Fibroblast of lung (primary cell): ENCODE results near the gene SNAPIN. TPM values are rescaled to one million over a fixed set of nuclear protein-coding genes. Genes with fewer than 3 reads are reported as not detected.

ENCODE experiments used
- DNase-seq, 2 donors: peaks; one replicate each; pipeline versions ENCODE4 v3.0.0 to v3.0.0-alpha.2; 2010; ENCODE audit warnings: low read depth in 2 of 2
- H2AFZ ChIP-seq: 2 replicates; pipeline ENCODE4 v1.5.1; 2012; ENCODE audit warnings: low read length, control low read depth, inconsistent platforms
- H3K27ac ChIP-seq: 2 replicates; pipeline ENCODE4 v1.5.1; 2011; ENCODE audit warnings: low read length, control low read depth; ENCODE audit not compliant: insufficient read depth
- H3K27me3 ChIP-seq: 2 replicates; pipeline ENCODE4 v1.5.1; 2011; ENCODE audit warnings: mild to moderate bottlenecking, low read length; ENCODE audit not compliant: control insufficient read depth, insufficient read depth
- H3K36me3 ChIP-seq: 2 replicates; pipeline ENCODE4 v1.5.1; 2011; ENCODE audit warnings: low read length; ENCODE audit not compliant: control insufficient read depth, insufficient read depth
- H3K4me1 ChIP-seq: 2 replicates; pipeline ENCODE4 v1.5.1; 2011; ENCODE audit warnings: low read length; ENCODE audit not compliant: control insufficient read depth, insufficient read depth; ENCODE audit errors: extremely low read depth
- H3K4me2 ChIP-seq: 2 replicates; pipeline ENCODE4 v1.5.1; 2011; ENCODE audit warnings: low read length, control low read depth; ENCODE audit not compliant: insufficient read depth; ENCODE audit errors: extremely low read depth
- H3K4me3 ChIP-seq, 4 experiments: fragments of 200-600 bp in 1 of 4; sonication (generic) in 1 of 4; replicated peaks in 1 of 4; 2 replicates each; pipeline ENCODE4 v1.5.1; 2011 to 2016; ENCODE audit warnings: low read length in 4 of 4, low read depth in 3 of 4, mild to moderate bottlenecking in 3 of 4, control low read depth in 2 of 4, inconsistent platforms in 1 of 4, mixed read lengths in 1 of 4; ENCODE audit not compliant: insufficient read depth in 1 of 4; ENCODE audit errors: control extremely low read depth in 1 of 4
- H3K79me2 ChIP-seq: 2 replicates; pipeline ENCODE4 v1.5.1; 2012; ENCODE audit warnings: mild to moderate bottlenecking, low read length, inconsistent platforms; ENCODE audit not compliant: control insufficient read depth, insufficient read depth
- H3K9ac ChIP-seq: 2 replicates; pipeline ENCODE4 v1.5.1; 2011; ENCODE audit warnings: mild to moderate bottlenecking, low read length, control low read depth; ENCODE audit not compliant: insufficient read depth
- H3K9me3 ChIP-seq: 2 replicates; pipeline ENCODE4 v1.5.1; 2012; ENCODE audit warnings: low read depth, low read length; ENCODE audit not compliant: control insufficient read depth, insufficient read depth
- H4K20me1 ChIP-seq: 2 replicates; pipeline ENCODE4 v1.5.1; 2011; ENCODE audit warnings: low read length; ENCODE audit not compliant: control insufficient read depth, insufficient read depth; ENCODE audit errors: extremely low read depth
- CTCF ChIP-seq, 2 donors: IDR thresholded peaks in 1 of 2; conservative IDR thresholded peaks in 1 of 2; 1 replicate in 1 of 2; 2 replicates in 1 of 2; pipeline ENCODE4 v1.5.1; 2011 to 2012; ENCODE audit warnings: low read length in 2 of 2, control low read depth in 1 of 2, inconsistent platforms in 1 of 2, low read depth in 1 of 2, mild to moderate bottlenecking in 1 of 2
- EZH2 ChIP-seq: IDR thresholded peaks from 2 replicates; pipeline ENCODE4 v1.5.1; 2012; ENCODE audit warnings: low read length, control low read depth, mild to moderate bottlenecking; ENCODE audit errors: missing control alignments
- polyA plus RNA-seq, 2 donors: library from polyadenylated mRNA; depleted of rRNA in 1 of 2; stranded (reverse) in 1 of 2; unstranded in 1 of 2; fragments of >200 nt; gene quantifications; 2 replicates each; pipeline ENCODE4 v1.2.1, GENCODE V29; 2011 to 2012; ENCODE audit warnings: missing spikeins in 1 of 2
- total RNA-seq: library from RNA; depleted of rRNA; stranded (reverse); fragments of >200 nt; gene quantifications from 2 replicates; pipeline ENCODE4 v1.2.1, GENCODE V29; 2014

The SNAPIN gene
- total and polyA plus RNA-seq, 2 donors (not counting 1 experiment from before 2014, with no cell fraction given) = 56.8 to 76.5 TPM

DNA sequence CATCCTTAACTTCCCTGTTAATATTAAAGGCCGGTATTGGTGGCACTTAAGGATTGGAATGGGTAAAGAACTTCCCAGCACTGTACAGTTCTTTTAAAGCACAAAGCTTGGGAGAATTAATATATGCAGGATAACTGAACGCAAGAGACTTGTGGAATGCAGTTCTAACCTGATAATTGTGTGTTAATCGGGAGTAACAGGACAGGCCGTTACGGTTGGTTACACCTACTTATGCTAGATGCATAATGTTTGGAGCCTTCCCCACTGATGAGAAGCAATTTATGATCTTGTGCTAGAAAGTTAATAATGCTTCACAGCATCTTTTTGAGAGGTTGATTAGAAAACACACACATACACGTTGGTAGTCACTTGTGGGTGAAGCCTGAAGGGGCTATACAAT lies 17.6 kb upstream of the SNAPIN start:
- H3K9me3 ChIP-seq = no peaks in the 10 kb centered on the region
- no peak overlapping the region for H3K4me3 ChIP-seq
- H3K36me3 ChIP-seq = peaks cover 31% of the 10 kb centered on the region
- no peaks in the 10 kb centered on the region for H3K4me1 ChIP-seq
- TF ChIP-seq CTCF (conservative IDR thresholded peaks at IDR 0.05 in 1 of 2, IDR thresholded peaks at IDR 0.05 in 1 of 2; ENCODE audit: low read depth in 1 of 2, low read length in 2 of 2) = no peak
- TF ChIP-seq EZH2 = no peak
- H4K20me1 ChIP-seq = no peaks in the 10 kb centered on the region
- H3K79me2 ChIP-seq = peaks cover 20% of the 10 kb centered on the region
- no peaks in the 10 kb centered on the region for H3K27me3 ChIP-seq
- H2AFZ ChIP-seq = no peak overlapping the region
- no peak for DNase-seq
- no peak overlapping the region for H3K9ac ChIP-seq
- no peak overlapping the region for H3K27ac ChIP-seq
- H3K4me2 ChIP-seq = no peak overlapping the region

GRCh38 chr1:153642161-153642560 lies 16.3 kb upstream of the SNAPIN start:
- no peak overlapping the region for H3K4me3 ChIP-seq
- no peaks in the 10 kb centered on the region for H3K9me3 ChIP-seq
- no peak overlapping the region for H3K27ac ChIP-seq
- peaks cover 25% of the 10 kb centered on the region for H3K36me3 ChIP-seq
- no peak overlapping the region for H3K9ac ChIP-seq
- H3K4me2 ChIP-seq = no peak overlapping the region
- H3K79me2 ChIP-seq = peaks cover 8% of the 10 kb centered on the region
- H3K27me3 ChIP-seq = no peaks in the 10 kb centered on the region
- H3K4me1 ChIP-seq = no peaks in the 10 kb centered on the region
- no peaks in the 10 kb centered on the region for H4K20me1 ChIP-seq
- no peak for TF ChIP-seq EZH2
- no peak for TF ChIP-seq CTCF (conservative IDR thresholded peaks at IDR 0.05 in 1 of 2, IDR thresholded peaks at IDR 0.05 in 1 of 2; ENCODE audit: low read depth in 1 of 2, low read length in 2 of 2)
- no peak overlapping the region for H2AFZ ChIP-seq
- DNase-seq = no peak

- Histone ChIP-seq H3K27ac (no peak overlapping the region), H3K27me3 (no peaks in the 10 kb centered on the region), H3K9ac (no peak overlapping the region), H3K4me1 (no peaks in the 10 kb centered on the region), H4K20me1 (no peaks in the 10 kb centered on the region), H3K79me2 (peaks cover 3% of the 10 kb centered on the region), H3K4me2 (no peak overlapping the region), H2AFZ (no peak overlapping the region), H3K36me3 (peaks cover 21% of the 10 kb centered on the region), H3K9me3 (no peaks in the 10 kb centered on the region), H3K4me3 (no peak overlapping the region)
- no peak for TF ChIP-seq CTCF (conservative IDR thresholded peaks at IDR 0.05 in 1 of 2, IDR thresholded peaks at IDR 0.05 in 1 of 2; ENCODE audit: low read depth in 1 of 2, low read length in 2 of 2)
- no peak for TF ChIP-seq EZH2
- DNase-seq = no peak
Measured at GRCh38 chr1:153643100-153643499, 15.4 kb upstream of the SNAPIN start.
